HG02588 (cell line): ENCODE data around the gene TP53.
A peak's percentile ranks its signal among the peaks of the same experiment; 100 is the strongest.

Source experiments
- ATAC-seq: cut with Tn5 transposase; IDR thresholded peaks from one replicate; pipeline ENCODE4 v1.9.1; 2021; ENCODE audit warnings: mild to moderate bottlenecking, moderate library complexity; ENCODE audit not compliant: unreplicated experiment

The TP53 gene

DNA sequence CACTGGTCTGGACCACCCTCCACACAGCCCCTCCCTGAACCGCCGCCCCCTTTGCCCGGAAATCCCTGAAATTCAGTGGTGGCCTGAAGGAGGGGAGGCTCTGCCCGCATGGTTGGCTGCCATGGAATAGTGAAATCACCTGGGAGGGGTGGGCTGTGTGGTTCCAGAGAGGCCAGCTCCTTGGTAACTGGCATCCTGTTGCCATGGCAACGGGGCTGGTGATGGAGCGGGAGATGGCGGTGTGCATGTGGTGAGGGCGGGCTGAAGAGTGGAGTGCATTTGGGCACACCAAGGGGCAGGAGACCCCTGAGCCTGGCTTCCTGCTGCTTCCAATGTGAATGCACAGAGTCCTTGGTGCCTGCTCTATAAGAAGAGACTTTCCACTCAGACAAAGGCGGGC lies 20.2 kb upstream of the TP53 start:
- no peak for ATAC-seq

DNA sequence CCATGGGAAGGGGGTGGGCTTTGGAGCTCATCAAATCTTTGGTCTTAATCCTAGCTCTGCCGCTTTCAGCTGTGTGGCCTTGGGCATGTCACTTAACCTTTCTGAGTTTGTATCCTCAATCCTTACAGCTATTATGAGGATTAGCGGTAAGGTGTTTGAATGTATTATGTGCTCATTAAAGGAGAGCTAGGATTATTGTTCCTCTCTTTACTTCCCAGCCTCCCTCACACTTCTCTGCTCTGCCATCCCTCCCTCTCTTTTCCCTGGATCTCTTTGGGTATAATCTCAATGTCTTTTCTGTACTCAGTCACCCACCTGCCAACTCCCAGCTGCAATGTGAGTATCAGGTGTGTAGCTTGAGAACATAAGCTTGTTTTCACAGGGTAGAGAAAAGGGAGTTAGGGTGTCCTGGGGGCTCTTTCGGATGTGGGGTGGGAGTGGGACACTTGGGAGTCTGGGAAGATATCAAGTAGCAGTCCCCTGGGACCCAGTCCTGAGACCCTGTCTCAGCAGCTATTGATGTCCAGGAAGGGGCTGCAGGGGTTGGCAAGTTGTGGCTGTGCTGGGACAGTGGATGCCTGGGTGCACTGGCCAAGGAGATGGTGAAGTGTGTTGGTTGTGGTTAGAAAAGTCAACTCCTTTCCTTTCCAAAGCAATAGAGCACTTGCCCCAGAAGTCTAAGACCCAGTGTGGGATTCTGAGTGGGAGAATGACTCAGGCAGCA lies 19.5 kb upstream of the TP53 start:
- no peak for ATAC-seq

DNA sequence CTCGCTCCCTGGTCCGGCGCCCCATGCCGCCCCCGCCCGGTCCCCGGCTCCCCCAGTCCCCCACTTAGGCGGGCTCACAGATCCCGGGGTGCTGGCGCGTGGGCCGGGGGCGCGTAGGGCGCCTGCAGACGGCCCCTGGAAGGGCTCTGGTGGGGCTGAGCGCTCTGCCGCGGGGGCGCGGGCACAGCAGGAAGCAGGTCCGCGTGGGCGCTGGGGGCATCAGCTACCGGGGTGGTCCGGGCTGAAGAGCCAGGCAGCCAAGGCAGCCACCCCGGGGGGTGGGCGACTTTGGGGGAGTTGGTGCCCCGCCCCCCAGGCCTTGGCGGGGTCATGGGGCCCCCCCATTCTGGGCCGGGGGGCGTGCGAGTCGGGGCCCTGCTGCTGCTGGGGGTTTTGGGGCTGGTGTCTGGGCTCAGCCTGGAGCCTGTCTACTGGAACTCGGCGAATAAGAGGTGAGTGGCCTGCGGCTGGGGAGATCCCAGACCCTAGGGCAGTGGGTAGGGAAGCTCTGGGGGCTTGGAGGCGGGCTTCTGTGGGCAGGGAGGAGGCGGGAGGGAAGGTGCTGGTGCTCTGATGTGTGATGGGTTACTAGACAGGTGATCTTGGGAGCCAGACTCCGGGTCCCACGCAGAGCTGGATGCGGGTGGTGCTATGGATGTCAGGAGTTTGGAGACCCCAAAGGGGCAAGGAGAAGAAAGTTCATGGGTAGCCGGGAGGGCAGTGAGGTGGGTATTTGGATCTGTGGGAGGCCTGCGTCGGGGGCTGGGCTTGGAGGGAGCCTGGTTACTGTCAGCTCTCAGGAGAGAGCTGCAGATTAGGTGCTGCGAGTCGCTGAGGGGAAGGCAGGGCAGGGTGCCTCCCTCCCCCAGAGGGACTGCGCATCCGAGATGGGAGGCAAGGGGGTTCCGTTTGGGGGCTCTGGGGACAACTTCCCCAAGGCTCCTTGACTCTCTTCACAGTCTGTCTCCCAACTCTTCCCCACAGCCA lies 18.3 kb upstream of the TP53 start:
- no peak for ATAC-seq

DNA sequence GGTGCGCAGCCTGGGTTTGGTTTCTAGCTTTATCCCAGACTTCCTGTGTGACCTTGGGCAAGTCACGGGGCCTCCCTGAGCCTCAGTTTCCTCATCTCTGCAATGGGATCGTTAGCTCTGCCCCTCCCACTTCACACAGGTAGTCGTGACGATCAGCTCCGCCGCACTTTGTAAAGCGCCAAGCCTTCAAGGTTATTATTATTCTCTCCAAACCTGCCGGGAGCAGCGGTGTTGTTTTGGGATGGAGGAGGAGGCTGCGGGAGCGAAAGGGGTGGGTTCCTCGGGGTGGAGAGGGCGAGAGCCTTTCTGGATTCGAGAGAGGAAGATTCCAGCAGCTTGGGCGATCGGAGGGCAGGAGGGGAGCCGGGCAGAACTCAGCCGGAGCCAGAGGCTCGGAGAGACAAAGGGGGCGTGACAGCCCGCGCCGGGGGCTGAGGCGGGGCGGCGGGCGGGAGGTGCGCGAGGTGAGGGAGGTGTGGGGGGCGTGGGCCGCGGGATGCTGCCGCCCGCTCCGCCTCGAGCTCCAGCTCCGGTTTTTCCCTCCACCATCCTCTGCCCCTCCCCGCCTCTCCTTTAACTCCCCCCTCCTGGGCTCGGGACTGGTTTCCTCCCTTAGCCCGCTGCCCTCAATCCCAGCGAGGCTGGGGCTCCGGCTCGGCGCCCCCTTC lies 17.4 kb upstream of the TP53 start, which contains the start of gene EFNB3:
EFNB3 (plus strand) TSS at position 602 of the 668 bp plus-strand sequence. CDS start 397 bp downstream, outside the sequence.
- ATAC-seq = no peak

DNA sequence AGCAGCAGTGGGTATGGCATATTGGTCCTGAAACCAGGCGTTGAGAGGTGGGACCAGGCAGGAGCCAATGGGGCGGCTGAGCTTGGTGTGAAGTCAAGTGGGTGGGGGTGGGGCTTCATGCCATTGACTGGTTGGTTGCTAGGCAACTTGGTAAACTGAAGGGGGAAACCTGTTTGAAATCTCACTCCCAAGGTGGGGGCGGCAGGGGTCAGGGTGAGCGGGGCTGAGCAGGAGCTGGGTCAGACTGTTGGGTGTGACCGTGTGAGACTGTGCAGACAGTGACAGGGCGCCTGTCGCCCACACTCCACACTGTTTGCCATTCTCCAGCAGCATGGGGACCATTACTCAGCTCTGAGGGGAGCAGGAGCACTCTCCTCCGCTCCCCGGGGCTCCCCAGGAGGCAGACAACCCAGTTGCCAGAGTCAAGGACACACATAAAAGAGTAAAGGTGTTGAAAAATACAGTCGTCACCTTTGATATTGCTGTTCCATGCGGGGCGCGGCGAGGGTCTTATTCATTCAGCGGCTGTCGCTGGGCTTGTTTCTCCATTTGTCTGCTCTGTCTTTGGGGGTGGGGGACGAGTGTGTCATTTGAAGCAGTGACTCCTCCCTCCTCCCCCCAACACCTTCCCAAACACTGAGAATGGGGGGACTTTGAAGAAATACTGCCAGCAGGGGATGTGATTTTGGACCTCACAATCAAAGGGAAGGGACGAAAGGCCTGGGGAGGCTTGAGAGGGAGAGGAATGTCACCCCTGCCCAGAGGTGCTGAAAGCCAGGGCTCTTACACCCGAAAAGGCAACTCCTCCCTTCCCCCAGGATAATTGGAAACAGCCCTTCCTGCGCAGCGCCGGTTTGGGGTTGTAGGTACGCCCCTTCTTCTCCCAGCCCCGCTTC lies 16.5 kb upstream of the TP53 start:
- ATAC-seq = no peak

DNA sequence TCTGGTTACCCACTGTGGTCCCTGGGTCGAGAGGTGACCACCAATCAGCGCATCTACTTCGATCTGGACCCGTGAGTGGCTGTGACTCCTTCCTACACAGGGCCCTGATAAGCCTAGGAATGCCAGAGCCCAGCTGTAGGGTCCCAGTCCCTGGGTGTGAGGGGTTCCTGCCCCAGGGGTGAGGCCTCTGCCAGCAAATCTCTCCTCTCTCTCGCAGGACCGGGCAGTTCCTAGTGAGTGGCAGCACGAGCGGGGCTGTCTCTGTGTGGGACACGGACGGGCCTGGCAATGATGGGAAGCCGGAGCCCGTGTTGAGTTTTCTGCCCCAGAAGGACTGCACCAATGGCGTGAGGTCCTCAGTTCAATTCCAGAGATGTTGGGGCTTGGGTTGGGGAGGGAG lies 15.5 kb upstream of the TP53 start:
- no peak for ATAC-seq

DNA sequence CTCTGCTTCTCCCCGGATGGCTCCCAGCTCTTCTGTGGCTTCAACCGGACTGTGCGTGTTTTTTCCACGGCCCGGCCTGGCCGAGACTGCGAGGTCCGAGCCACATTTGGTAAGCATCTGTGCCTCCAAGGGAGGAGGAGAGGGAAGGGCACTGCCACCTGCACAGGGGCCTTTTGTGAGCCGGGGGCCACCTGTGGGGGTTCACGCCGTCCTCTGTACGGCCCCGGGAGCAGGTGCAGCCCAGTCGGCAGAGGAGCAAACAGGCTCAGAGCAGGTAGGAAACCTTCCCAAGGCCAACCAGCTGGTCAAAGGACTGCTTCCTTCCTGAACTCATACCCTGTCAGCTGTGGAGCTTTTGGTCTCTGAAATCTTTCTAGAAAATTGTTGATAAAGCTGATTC lies 14.4 kb upstream of the TP53 start:
- ATAC-seq = no peak

DNA sequence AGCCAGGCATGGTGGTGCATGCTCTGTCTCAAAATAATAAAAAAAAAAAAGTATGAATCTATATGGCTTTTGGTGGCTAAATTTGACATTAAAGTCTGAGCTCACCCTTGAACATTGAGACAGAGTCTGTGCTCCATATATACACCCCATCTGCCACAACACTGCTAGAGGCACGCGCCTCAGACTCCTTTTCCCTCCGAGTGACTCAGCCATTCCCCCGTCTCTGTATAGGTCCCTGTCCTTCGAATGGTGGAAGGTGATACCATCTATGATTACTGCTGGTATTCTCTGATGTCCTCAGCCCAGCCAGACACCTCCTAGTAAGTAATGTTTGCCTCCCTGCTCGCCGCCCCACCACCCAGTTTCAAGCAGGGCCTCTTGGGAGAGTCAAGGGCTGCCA lies 13.2 kb upstream of the TP53 start:
- ATAC-seq = no peak

DNA sequence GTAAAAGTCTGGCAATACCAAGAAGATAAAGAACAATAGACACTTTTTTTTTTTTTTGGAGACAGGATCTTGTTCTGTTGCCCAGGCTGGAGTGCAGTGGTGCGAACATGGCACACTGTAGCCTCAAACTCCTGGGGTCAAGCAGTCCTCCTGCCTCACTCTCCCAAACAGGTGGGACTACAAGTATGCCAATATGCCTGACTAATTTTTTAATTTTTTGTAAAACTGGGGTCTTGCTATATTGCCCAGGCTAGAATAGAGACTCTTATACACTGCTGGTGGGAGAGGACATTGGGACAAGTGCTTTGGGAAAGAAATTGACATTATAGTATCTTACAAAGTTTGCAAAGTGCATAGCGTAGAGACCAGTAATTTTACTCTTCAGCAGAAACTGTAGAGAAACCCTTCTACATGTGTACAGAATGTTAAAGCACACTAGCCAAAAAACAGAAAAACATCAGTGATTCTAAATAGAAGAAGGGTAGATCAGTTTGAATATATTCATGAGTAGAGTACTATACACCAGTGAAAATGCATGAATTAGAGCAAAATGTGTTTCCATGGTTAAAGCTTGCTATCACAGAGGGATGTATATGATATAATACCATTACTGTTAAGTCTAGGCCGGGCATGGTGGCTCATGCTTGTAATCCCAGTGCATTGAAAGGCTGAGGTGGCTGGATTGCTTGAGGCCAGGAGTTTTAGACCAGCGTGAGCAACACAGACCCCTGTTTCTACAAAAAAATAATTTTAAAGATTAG lies 10.7 kb upstream of the TP53 start:
- ATAC-seq = no peak

DNA sequence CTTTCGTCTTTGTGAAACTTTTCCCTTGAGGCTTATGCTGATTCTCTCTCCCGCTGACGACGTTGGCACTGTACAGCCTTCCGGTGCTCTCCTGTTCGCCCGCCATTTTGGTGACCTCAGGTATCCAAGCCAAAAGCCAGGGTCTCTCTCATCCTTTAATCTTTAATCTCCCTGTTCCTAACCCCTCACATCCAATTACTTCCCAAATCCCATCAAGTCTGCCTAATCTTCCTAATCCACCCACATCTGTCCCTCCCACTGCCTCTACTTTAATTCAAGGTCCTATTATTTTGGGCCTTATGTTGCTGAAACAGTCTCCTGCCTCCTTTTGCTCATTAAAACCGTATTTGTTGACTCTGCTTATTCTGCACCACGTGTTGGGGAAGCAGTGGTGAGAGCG lies 8.3 kb upstream of the TP53 start:
- ATAC-seq = no peak

DNA sequence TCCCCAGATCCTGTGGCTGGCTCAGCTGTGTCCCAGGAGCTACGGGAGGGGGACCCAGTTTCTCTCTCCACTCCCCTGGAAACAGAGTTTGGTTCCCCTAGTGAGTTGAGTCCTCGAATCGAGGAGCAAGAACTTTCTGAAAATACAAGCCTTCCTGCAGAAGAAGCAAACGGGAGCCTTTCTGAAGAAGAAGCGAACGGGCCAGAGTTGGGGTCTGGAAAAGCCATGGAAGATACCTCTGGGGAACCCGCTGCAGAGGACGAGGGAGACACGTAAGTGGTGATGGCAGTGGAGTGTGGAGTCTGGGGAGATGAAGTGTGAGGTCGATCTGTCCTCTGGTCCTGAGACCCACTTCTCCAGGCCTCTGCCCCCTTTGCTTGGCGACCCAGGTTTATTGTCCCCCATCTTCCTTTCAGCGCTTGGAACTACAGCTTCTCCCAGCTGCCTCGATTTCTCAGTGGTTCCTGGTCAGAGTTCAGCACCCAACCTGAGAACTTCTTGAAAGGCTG lies 1.6 kb upstream of the TP53 start:
- ATAC-seq = no peak

DNA sequence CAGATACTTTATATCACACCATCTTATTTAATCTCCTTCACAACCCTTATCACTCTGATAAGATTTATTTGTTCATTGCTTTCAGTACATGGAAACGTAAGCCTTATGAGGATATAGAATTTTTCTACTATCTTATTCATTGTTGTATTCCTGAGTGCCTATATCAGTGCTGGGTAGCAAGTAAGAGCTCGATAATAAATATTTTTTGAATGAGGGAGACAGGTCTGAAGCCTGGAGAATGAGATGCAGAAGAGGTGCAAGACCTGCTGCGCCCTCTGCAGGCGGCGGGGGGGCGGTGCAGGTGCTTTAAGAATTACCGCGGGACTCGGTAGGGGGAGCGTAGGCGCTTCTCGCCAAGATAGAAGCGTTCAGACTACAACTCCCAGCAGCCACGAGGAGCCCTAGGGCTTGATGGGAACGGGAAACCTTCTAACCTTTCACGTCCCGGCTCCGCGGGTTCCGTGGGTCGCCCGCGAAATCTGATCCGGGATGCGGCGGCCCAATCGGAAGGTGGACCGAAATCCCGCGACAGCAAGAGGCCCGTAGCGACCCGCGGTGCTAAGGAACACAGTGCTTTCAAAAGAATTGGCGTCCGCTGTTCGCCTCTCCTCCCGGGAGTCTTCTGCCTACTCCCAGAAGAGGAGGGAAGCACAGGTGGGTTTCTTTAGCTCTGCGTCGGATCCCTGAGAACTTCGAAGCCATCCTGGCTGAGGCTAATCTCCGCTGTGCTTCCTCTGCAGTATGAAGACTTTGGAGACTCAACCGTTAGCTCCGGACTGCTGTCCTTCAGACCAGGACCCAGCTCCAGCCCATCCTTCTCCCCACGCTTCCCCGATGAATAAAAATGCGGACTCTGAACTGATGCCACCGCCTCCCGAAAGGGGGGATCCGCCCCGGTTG lies 868 bp upstream of the TP53 start, which contains the start of gene WRAP53:
WRAP53 (plus strand) TSS at position 570 of the 900 bp plus-strand sequence; CDS start at position 742, 172 bp downstream.
- ATAC-seq = peak; percentile 57

DNA sequence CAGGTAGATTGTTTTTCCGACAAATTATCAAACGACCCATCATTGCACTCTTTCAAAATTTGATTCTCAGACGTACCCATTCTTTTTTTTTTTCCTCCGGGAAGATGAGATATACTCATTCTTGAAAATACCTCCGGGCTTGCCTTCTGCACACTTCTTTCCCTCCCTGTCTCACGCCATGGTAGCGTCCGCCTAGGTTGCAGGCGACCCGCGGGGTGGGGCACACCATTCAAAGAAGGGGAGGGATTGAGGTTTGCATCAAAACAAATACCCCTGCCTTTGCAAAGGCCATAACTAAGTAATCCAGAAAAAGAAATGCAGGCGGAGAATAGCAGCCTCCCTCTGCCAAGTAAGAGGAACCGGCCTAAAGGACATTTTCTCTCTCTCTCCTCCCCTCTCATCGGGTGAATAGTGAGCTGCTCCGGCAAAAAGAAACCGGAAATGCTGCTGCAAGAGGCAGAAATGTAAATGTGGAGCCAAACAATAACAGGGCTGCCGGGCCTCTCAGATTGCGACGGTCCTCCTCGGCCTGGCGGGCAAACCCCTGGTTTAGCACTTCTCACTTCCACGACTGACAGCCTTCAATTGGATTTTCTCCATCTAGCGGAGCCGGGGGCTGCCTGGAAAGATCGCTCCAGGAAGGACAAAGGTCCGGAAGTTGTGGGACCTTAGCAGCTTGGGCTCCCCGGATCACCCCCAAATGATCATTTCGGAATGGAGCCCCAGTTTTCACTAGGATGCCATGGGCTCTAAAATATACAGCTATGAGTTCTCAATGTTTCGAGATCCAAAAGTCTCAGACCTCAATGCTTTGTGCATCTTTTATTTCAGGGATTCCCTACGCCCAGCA lies 843 bp downstream of the TP53 start:
- ATAC-seq = peak; percentile 41

DNA sequence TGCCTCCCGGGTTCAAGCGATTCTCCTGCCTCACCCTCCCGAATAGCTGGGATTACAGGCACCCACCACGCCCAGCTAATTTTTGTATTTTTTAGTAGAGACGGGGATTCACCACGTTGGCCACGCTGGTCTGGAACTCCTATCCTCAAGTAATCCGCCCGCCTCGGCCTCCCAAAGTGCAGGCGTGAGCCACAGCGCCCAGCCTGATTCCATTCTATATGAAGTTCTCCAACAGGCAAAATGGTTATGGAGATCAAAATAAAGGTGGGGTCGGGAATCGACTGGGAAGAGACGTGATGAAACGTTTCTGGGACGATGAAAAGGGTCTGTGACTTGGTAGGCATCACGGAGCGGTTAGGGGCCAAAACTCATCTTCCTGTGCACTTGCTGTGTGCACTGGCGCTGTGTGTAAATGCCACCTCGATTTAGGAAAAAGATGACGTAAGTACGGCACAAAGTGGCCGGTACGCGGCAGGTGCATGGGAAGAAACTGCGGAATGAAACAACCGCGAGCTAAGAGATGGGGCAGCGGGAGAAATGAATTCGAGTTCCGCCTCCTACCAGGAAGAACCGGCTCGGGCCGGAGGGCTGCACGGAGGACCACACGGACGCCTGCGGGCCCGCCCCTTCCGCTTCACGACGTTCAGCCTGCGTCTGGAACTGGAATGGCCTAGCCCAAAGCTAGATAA lies 1.6 kb downstream of the TP53 start:
- ATAC-seq = peak; percentile 52

DNA sequence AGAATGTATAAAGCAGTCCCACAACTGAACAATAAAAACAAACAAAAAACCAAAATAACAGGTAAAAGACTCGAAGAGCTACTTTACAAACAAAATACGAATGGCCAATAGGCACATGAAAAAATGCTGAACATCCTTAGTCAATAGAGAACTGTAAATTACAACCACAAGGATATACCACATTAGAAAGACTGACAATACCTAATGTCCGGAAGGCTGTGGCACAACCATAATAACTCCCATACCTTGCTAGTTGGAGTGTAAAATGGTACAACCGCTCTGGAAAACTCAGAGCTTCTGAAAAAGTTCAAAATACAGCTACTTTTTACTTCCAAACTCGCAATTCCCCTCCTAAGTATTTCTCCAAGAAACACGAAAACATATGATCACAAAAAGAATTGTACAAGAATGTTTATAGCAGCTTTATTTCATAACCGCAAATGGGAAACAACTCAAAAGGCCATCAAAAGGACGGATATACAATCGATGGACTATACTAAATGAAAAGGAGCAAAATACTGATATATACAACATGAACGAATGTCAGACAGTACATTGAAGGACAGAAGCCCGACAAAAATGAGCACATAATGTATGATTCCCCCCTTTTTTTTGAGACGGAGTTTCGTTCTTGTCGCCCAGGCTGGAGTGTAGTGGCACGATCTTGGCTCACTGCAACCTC lies 2.3 kb downstream of the TP53 start:
- ATAC-seq = no peak

DNA sequence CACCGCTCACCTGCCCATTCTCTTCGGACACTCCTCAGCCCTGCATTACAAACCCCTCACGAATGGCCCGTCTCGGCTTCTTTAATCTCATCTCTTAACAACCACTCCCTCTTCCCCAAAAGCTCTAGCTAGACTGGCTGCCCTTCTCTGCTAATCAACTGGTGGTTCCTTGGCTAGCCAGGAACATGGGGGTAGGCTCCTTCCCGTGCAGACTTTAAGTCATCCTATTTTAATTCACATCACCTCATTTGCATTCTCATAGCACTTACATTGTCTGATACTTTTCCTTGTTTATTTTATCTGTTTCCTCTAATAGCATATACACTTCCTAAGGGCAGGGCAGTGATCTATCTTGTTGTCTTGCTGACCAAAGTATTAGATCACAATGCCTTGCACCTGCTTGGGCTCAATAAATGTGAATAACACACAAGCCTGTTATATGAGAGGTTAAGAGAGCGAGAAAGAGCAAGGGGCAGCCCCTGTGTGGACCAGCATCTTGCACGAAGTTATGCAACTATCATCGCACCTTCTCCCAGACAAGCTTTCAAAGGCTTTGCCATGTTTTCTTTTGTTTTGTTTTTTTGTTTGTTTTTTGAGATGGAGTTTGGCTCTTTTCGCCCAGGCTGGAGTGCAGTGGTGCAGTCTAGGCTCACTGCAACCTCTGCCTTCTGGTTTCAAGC lies 9.8 kb downstream of the TP53 start:
- ATAC-seq = no peak
